Sigmoid colon (tissue), 7 donors: ENCODE data around the gene MID2. TPM values are rescaled to one million over a fixed set of nuclear protein-coding genes. Genes with fewer than 3 reads are reported as not detected.

Experiments
- DNase-seq: peaks from one replicate; pipeline ENCODE4 v3.0.0-alpha.2; 2019
- H3K27ac ChIP-seq, 4 donors: fragments of 200-600 bp; sonication (generic); one replicate each; pipeline ENCODE4 v1.5.1; 2016 to 2019; ENCODE audit warnings: mild to moderate bottlenecking in 1 of 4
- H3K27me3 ChIP-seq, 3 donors: fragments of 200-600 bp; sonication (generic); one replicate each; pipeline ENCODE4 v1.5.1; 2019; ENCODE audit warnings: mild to moderate bottlenecking in 1 of 3
- H3K36me3 ChIP-seq, 4 donors: fragments of 200-600 bp; sonication (generic); one replicate each; pipeline ENCODE4 v1.5.1; 2016 to 2019
- H3K4me1 ChIP-seq, 4 donors: fragments of 200-600 bp; sonication (generic); one replicate each; pipeline ENCODE4 v1.5.1; 2017 to 2019
- H3K4me3 ChIP-seq, 4 donors: fragments of 200-600 bp; sonication (generic); one replicate each; pipeline ENCODE4 v1.5.1; 2017 to 2019; ENCODE audit warnings: mild to moderate bottlenecking in 2 of 4, moderate library complexity in 1 of 4
- H3K9me3 ChIP-seq, 4 donors: fragments of 200-600 bp in 3 of 4; sonication (generic) in 3 of 4; one replicate each; pipeline versions ENCODE4 v1.5.1 to v1.6.1; 2013 to 2019
- EP300 ChIP-seq, 4 donors: sonication (generic); formaldehyde crosslinking; IDR thresholded peaks; one replicate each; pipeline ENCODE4 v1.6.1; 2017; ENCODE audit warnings: antibody characterized with exemption in 4 of 4
- POLR2A ChIP-seq, 2 donors: fragments of 450-650 bp; IDR thresholded peaks; one replicate each; pipeline ENCODE4 v1.6.1; 2016; ENCODE audit warnings: antibody characterized with exemption in 2 of 2, mild to moderate bottlenecking in 2 of 2, moderate library complexity in 2 of 2
- POLR2AphosphoS5 ChIP-seq, 4 donors: sonication (generic); formaldehyde crosslinking; IDR thresholded peaks; one replicate each; pipeline ENCODE4 v1.6.1; 2017; ENCODE audit warnings: antibody characterized with exemption in 4 of 4
- WGBS, 2 donors: extraction: QIAGEN DNeasy Blood & Tissue Kit; methylation state at CpG; one replicate each; pipeline ENCODE4 v1.1.7; 2013; 5-methylcytosine and 5-hydroxymethylcytosine counted together
- intact Hi-C: fragments of 100-400 bp; cut with DNase I; formaldehyde crosslinking; loops from one replicate; pipeline ENCODE4 v1.15.1; 2023
- polyA plus RNA-seq, 3 donors: library from polyadenylated mRNA; stranded (reverse); fragments of 200-250 nt; gene quantifications; one replicate each; pipeline ENCODE4 v1.2.3, GENCODE V29; 2013
- total RNA-seq, 4 donors: library from RNA; depleted of rRNA; stranded (reverse); fragments of >200 nt; gene quantifications; one replicate each; pipeline ENCODE4 v1.1.0, GENCODE V29; 2016
- TF ChIP-seq, protein P1 (sequence below), 4 experiments: fragments of 450-650 bp in 3 of 4; fragments of 200-600 bp in 1 of 4; IDR thresholded peaks; one replicate each; pipeline ENCODE4 v1.5.1; 2016 to 2019; ENCODE audit warnings: antibody characterized with exemption in 4 of 4, mild to moderate bottlenecking in 3 of 4, moderate library complexity in 2 of 4
- donor health status: healthy with polysubstance abuse.
- donor health status: Bipolar disorder and iron deficiency.
- donor health status: healthy.

Gene MID2
- total and polyA plus RNA-seq, 7 donors: 0.23 to 39.6 (median 28.5) TPM

DNA sequence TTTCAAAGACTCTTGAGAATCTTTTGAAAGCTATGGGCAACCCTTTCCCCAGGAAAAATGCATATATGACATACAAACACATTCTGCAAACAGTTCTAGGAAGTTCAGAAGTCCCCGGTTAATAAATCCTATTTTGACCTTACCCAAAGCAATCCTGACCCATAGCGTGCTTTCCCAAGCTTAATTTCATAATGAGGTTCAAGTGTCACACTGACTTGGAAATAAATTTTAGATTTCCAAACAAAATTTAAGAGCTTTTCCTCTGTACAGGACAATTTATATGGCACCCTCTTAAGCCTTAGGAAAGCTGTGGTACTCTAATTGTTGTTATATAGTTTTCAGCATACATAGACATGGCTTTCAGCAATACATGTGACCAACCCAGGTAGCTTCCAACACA is 11.3 kb downstream of the MID2 start:
- no peak overlapping the region for H3K27ac ChIP-seq
- H3K4me3 ChIP-seq: no peak overlapping the region
- TF ChIP-seq, protein P1, sequence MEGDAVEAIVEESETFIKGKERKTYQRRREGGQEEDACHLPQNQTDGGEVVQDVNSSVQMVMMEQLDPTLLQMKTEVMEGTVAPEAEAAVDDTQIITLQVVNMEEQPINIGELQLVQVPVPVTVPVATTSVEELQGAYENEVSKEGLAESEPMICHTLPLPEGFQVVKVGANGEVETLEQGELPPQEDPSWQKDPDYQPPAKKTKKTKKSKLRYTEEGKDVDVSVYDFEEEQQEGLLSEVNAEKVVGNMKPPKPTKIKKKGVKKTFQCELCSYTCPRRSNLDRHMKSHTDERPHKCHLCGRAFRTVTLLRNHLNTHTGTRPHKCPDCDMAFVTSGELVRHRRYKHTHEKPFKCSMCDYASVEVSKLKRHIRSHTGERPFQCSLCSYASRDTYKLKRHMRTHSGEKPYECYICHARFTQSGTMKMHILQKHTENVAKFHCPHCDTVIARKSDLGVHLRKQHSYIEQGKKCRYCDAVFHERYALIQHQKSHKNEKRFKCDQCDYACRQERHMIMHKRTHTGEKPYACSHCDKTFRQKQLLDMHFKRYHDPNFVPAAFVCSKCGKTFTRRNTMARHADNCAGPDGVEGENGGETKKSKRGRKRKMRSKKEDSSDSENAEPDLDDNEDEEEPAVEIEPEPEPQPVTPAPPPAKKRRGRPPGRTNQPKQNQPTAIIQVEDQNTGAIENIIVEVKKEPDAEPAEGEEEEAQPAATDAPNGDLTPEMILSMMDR (IDR thresholded peaks at IDR 0.05): no peak
- TF ChIP-seq EP300 (IDR thresholded peaks at IDR 0.05) (no peak), POLR2AphosphoS5 (IDR thresholded peaks at IDR 0.05) (no peak), POLR2A (IDR thresholded peaks at IDR 0.05) (no peak)
- H3K4me1 ChIP-seq: peaks cover 0 to 6% (median 0%) of the 10 kb centered on the region in 4 donors
- H3K9me3 ChIP-seq: no peaks in the 10 kb centered on the region
- peaks cover 0 to 11% (median 0%) of the 10 kb centered on the region in 4 donors for H3K36me3 ChIP-seq
- intact Hi-C loops: no loop called here
- 86 to 90% methylated on average over 2 of the region's 2 CpGs for WGBS, 2 donors
- no peak for DNase-seq
- no peaks in the 10 kb centered on the region for H3K27me3 ChIP-seq

DNA sequence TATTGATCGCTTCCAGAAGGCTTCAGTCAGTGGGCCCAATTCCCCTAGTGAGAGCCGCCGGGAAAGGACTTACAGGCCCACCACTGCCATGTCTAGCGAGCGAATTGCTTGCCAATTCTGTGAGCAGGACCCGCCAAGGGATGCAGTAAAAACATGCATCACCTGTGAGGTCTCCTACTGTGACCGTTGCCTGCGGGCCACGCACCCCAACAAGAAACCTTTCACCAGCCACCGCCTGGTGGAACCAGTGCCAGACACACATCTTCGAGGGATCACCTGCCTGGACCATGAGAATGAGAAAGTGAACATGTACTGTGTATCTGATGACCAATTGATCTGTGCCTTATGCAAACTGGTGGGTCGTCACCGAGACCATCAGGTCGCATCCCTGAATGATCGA is 15.3 kb downstream of the MID2 start:
- no peak for DNase-seq
- Histone ChIP-seq H3K4me1 (peaks cover 0 to 6% (median 0%) of the 10 kb centered on the region in 4 donors), H3K36me3 (peaks cover 0 to 11% (median 0%) of the 10 kb centered on the region in 4 donors), H3K27me3 (no peaks in the 10 kb centered on the region), H3K4me3 (no peak overlapping the region), H3K27ac (no peak overlapping the region), H3K9me3 (no peaks in the 10 kb centered on the region)
- TF ChIP-seq EP300 (IDR thresholded peaks at IDR 0.05) (no peak), POLR2A (IDR thresholded peaks at IDR 0.05) (no peak), POLR2AphosphoS5 (IDR thresholded peaks at IDR 0.05) (no peak)
- TF ChIP-seq, protein P1 (IDR thresholded peaks at IDR 0.05): no peak
- 94 to 98% methylated on average over 15 of the region's 15 CpGs for WGBS, 2 donors
- intact Hi-C loops: no loop called here

DNA sequence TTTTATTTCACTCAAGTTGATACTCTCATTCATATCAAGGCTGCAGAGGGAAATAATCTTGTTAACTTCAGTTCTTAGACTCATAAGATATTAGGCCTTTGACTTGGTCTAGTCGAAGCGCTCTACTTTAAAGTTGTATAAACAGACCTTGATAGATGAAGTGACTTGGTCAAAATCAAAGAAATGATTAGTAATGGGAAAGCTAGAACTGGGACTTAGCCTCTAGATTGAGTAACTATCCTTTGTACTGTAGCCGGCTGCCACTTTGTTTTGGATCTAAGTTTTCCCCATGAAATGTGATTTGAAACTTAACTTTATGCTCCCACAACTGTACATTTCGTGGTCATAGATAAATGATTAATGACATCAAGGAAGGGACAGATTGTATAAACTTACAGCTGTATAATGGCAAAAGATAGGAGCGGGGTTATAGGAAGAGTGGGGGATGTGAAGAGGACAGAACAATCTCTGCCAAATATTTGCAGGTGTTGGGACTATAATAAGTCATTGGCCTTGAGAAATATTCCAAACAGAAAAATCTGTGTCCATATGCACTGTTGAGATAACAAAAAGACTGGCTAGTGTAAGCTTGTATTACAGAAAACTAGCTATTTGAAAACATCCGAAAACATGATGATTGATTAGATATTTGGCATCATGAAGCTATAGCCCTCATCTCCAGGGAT is 17.2 kb downstream of the MID2 start:
- peaks cover 0 to 11% (median 0%) of the 10 kb centered on the region in 4 donors for H3K36me3 ChIP-seq
- H3K27ac ChIP-seq: no peak overlapping the region
- H3K4me1 ChIP-seq: peaks cover 0 to 2% (median 0%) of the 10 kb centered on the region in 4 donors
- no peak for DNase-seq
- H3K9me3 ChIP-seq: no peaks in the 10 kb centered on the region
- no peak for TF ChIP-seq EP300 (IDR thresholded peaks at IDR 0.05)
- TF ChIP-seq, protein P1 (IDR thresholded peaks at IDR 0.05): no peak
- TF ChIP-seq POLR2AphosphoS5 (IDR thresholded peaks at IDR 0.05): no peak
- TF ChIP-seq POLR2A (IDR thresholded peaks at IDR 0.05): no peak
- WGBS, 2 donors: 84 to 90% methylated on average over 6 of the region's 6 CpGs
- no peak overlapping the region for H3K4me3 ChIP-seq
- H3K27me3 ChIP-seq: no peaks in the 10 kb centered on the region
- intact Hi-C loops: no loop called here

DNA sequence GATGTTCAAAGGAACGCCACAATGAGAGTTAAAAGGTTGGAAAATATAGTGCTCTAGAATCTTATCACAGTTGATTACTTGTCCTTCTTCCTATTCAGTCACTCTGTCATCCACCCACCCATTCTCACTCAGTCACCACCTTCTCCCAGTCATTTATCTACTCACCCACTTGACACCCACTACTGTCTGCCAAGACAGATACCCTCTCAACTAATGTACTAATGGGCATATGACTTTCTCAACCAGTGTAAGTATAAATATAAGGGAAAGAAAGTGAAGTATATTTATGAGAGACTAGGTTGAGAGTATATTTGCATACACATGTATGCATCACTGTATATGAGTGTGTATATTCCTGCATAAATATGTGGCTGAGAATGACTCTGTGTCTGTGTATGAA is 20.0 kb downstream of the MID2 start:
- 12 to 65% methylated on average over 1 of the region's 1 CpG for WGBS, 2 donors
- no peak for DNase-seq

More for the DNA sequence above, 20.0 kb downstream of the MID2 start:
- no peaks in the 10 kb centered on the region for H3K27me3 ChIP-seq
- intact Hi-C loops: no loop called here
- H3K36me3 ChIP-seq: peaks cover 0 to 11% (median 0%) of the 10 kb centered on the region in 4 donors
- no peaks in the 10 kb centered on the region for H3K9me3 ChIP-seq
- H3K4me1 ChIP-seq: no peaks in the 10 kb centered on the region
- TF ChIP-seq, protein P1 (IDR thresholded peaks at IDR 0.05): no peak
- TF ChIP-seq POLR2A (IDR thresholded peaks at IDR 0.05): no peak
- TF ChIP-seq POLR2AphosphoS5 (IDR thresholded peaks at IDR 0.05): no peak
- TF ChIP-seq EP300 (IDR thresholded peaks at IDR 0.05): no peak
- no peak overlapping the region for H3K4me3 ChIP-seq
- no peak overlapping the region for H3K27ac ChIP-seq
